Endothelial cell of umbilical vein (primary cell): Measurements from ENCODE around the gene ZNF777. TPM values are rescaled to one million over a fixed set of nuclear protein-coding genes. Genes with fewer than 3 reads are reported as not detected.

Experiments used
- BruUV-seq: library from RNA; stranded (reverse); fragments of 400-500 nt; replicated peaks from 2 replicates; lab custom pipeline; 2021; lab: Mats Ljungman, UMichigan
- CTCF ChIA-PET: fragments of 300-600, 350-600 bp; sonication (Branson Sonifier 250); formaldehyde crosslinking; loops from one replicate; lab custom pipeline; 2021; ENCODE audit warnings: antibody characterized with exemption, inconsistent platforms; lab: Charles Lee
- POLR2A ChIA-PET: fragments of 300-600, 350-600 bp; sonication (Branson Sonifier 250); formaldehyde crosslinking; loops from one replicate; lab custom pipeline; 2021; ENCODE audit warnings: antibody characterized with exemption, inconsistent platforms; lab: Charles Lee
- DNase-seq: peaks from one replicate; pipeline ENCODE4 v3.0.0-alpha.2; 2011; ENCODE audit warnings: low read depth, low spot score
- FAIRE-seq: peaks from 2 replicates; lab custom pipeline; 2011; peaks lifted over from hg19 to GRCh38; lab: Jason Lieb, UNC
- H2AFZ ChIP-seq: 2 replicates; pipeline ENCODE4 v1.6.0; 2012; ENCODE audit warnings: low read depth, low read length, control low read depth, inconsistent platforms
- H3K27ac ChIP-seq: 2 replicates; pipeline ENCODE4 v1.5.1; 2011; ENCODE audit warnings: low read depth, mild to moderate bottlenecking, control low read depth, low read length, moderate library complexity; ENCODE audit not compliant: insufficient read depth
- H3K27me3 ChIP-seq, 2 experiments: 2 replicates each; pipeline versions ENCODE4 v1.6.0 to v1.6.1; 2011; ENCODE audit warnings: low read length in 2 of 2, mixed read lengths in 1 of 2; ENCODE audit not compliant: control insufficient read depth in 2 of 2, insufficient read depth in 2 of 2
- H3K36me3 ChIP-seq, 2 experiments: 2 replicates in 1 of 2; 3 replicates in 1 of 2; pipeline ENCODE4 v1.5.1; 2011; ENCODE audit warnings: low read length in 2 of 2, mild to moderate bottlenecking in 1 of 2, moderate library complexity in 1 of 2; ENCODE audit not compliant: control insufficient read depth in 2 of 2, insufficient read depth in 2 of 2; ENCODE audit errors: extremely low read depth in 1 of 2
- H3K4me1 ChIP-seq: 3 replicates; pipeline ENCODE4 v1.5.1; 2011; ENCODE audit warnings: mild to moderate bottlenecking, low read length; ENCODE audit not compliant: control insufficient read depth, insufficient read depth; ENCODE audit errors: extremely low read depth
- H3K4me2 ChIP-seq: 2 replicates; pipeline ENCODE4 v1.6.1; 2011; ENCODE audit warnings: low read length, control low read depth, mixed read lengths; ENCODE audit not compliant: insufficient read depth
- H3K4me3 ChIP-seq, 3 experiments: fragments of 200-600 bp in 1 of 3; sonication (generic), shearing (Covaris generic) in 1 of 3; replicated peaks in 1 of 3; 2 replicates each; pipeline ENCODE4 v1.5.1; 2011 to 2016; ENCODE audit warnings: control low read depth in 3 of 3, low read length in 3 of 3, mild to moderate bottlenecking in 2 of 3, inconsistent platforms in 1 of 3, low read depth in 1 of 3, moderate library complexity in 1 of 3; ENCODE audit not compliant: insufficient read depth in 1 of 3
- H3K79me2 ChIP-seq: 2 replicates; pipeline ENCODE4 v1.6.0; 2012; ENCODE audit warnings: low read length, inconsistent platforms; ENCODE audit not compliant: control insufficient read depth, insufficient read depth
- H3K9ac ChIP-seq: replicated peaks from 2 replicates; pipeline ENCODE3; 2011; ENCODE audit warnings: low read length, control low read depth; ENCODE audit not compliant: insufficient read depth; ENCODE audit errors: extremely low read depth
- H3K9me1 ChIP-seq: replicated peaks from 3 replicates; pipeline ENCODE4 v1.6.0; 2011; ENCODE audit warnings: mild to moderate bottlenecking, low read length; ENCODE audit not compliant: control insufficient read depth, insufficient read depth; ENCODE audit errors: extremely low read depth
- H3K9me3 ChIP-seq: replicated peaks from 2 replicates; pipeline ENCODE4 v1.5.1; 2012; ENCODE audit warnings: low read length, inconsistent platforms; ENCODE audit not compliant: control insufficient read depth, insufficient read depth
- H4K20me1 ChIP-seq: replicated peaks from 2 replicates; pipeline ENCODE3; 2011; ENCODE audit warnings: mild to moderate bottlenecking, low read length; ENCODE audit not compliant: control insufficient read depth, insufficient read depth; ENCODE audit errors: extremely low read depth
- EZH2 ChIP-seq: IDR thresholded peaks from 2 replicates; pipeline ENCODE4 v1.6.1; 2012; ENCODE audit warnings: borderline replicate concordance, low read depth, mild to moderate bottlenecking, moderate library complexity, low read length, inconsistent platforms; ENCODE audit not compliant: severe bottlenecking
- FOS ChIP-seq: IDR thresholded peaks from 2 replicates; pipeline ENCODE4 v1.6.1; 2011; ENCODE audit warnings: mild to moderate bottlenecking, low read length, moderate library complexity, borderline replicate concordance; ENCODE audit not compliant: insufficient read depth
- GATA2 ChIP-seq: IDR thresholded peaks from 2 replicates; pipeline ENCODE4 v1.7.0; 2011; ENCODE audit warnings: low read depth, mild to moderate bottlenecking, moderate library complexity, mixed read lengths, low read length; ENCODE audit not compliant: insufficient read length, insufficient read depth
- JUN ChIP-seq: IDR thresholded peaks from 2 replicates; pipeline ENCODE4 v1.6.1; 2011; ENCODE audit warnings: borderline replicate concordance, low read depth; ENCODE audit not compliant: insufficient read length, insufficient read depth
- MYC ChIP-seq: IDR thresholded peaks from one replicate; pipeline ENCODE4 v1.6.1; 2011; ENCODE audit warnings: mild to moderate bottlenecking, low read depth, low read length
- POLR2A ChIP-seq: IDR thresholded peaks from 2 replicates; pipeline ENCODE4 v1.6.1; 2012; ENCODE audit warnings: low read depth, mild to moderate bottlenecking, control low read depth, low read length
- POLR2AphosphoS5 ChIP-seq: IDR thresholded peaks from 2 replicates; pipeline ENCODE4 v1.6.1; 2012; ENCODE audit warnings: low read depth, mild to moderate bottlenecking, control low read depth, low read length, moderate library complexity; ENCODE audit not compliant: insufficient read depth
- dilution Hi-C: fragments of 300-500 bp; cut with MboI; formaldehyde crosslinking; loops from one replicate; pipeline ENCODE4 v1.15.0; 2019; ENCODE audit warnings: low sequenced_read_pairs; ENCODE audit not compliant: extremely low pct_ligation_motif_present
- intact Hi-C: fragments of 100-400 bp; cut with micrococcal nuclease; formaldehyde crosslinking; loops from one replicate; pipeline ENCODE4 v1.10.0; 2022
- polyA plus RNA-seq, 4 experiments: library from polyadenylated mRNA; depleted of rRNA in 3 of 4; stranded (reverse) in 3 of 4; unstranded in 1 of 4; fragments of >200 nt; gene quantifications; 2 replicates each; pipeline versions ENCODE4 v1.2.1 to v1.2.3, GENCODE V29; 2011 to 2012; ENCODE audit warnings: missing spikeins in 1 of 4
- total RNA-seq: library from RNA; stranded (reverse); gene quantifications from 2 replicates; pipeline ENCODE4 v1.2.3, GENCODE V29; 2021
- TF ChIP-seq, protein P1 (sequence below), 2 donors: IDR thresholded peaks; 1 replicate in 1 of 2; 2 replicates in 1 of 2; pipeline ENCODE4 v1.5.1; 2011; ENCODE audit warnings: low read length in 2 of 2, mild to moderate bottlenecking in 2 of 2, moderate library complexity in 2 of 2, control low read depth in 1 of 2, inconsistent platforms in 1 of 2, low read depth in 1 of 2; ENCODE audit not compliant: insufficient read depth in 1 of 2; ENCODE audit errors: extremely low read depth in 1 of 2
- TF ChIP-seq, protein P2 (sequence below): IDR thresholded peaks from 2 replicates; pipeline ENCODE4 v1.6.1; 2011; ENCODE audit not compliant: insufficient read depth, insufficient read length

ZNF777 gene
- total and polyA plus RNA-seq, 2 donors (not counting 3 experiments of a cell fraction or from before 2014, with no cell fraction given) = 7.4 to 11.1 TPM

DNA sequence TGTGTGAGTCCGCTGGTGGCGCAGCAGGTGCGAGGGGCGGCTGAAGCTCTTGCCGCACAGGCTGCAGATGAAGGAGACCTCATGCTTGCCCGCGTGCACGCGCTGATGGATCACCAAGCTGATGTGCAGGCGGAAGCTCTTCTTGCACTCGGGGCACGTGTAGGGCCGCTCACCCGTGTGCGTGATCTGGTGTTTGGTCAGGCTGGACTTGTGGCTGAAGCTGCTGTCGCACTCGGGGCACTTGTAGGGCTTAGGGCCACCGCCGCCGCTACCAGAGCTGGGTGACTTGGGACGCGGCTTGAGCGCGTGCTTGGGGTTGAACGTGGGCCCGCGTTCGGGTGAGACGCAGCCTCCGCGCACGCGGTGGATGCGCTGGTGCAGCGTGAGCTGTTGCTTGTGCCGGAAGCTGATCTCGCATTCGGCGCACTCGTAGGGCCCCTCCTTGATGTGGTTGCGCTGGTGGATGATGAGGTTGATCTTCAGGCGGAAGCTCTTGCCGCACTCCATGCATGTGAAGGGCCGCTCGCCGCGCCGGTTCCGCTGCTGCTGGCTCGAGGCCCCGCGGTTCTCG lies 28.7 kb downstream of the ZNF777 start:
- H3K36me3 ChIP-seq = peaks cover 4 to 13% of the 10 kb centered on the region in 2 experiments
- no peaks in the 10 kb centered on the region for H3K79me2 ChIP-seq
- TF ChIP-seq FOS (no peak), POLR2A (no peak), GATA2 (no peak), MYC (no peak), POLR2AphosphoS5 (no peak), EZH2 (no peak), JUN (no peak)
- TF ChIP-seq, protein P1, sequence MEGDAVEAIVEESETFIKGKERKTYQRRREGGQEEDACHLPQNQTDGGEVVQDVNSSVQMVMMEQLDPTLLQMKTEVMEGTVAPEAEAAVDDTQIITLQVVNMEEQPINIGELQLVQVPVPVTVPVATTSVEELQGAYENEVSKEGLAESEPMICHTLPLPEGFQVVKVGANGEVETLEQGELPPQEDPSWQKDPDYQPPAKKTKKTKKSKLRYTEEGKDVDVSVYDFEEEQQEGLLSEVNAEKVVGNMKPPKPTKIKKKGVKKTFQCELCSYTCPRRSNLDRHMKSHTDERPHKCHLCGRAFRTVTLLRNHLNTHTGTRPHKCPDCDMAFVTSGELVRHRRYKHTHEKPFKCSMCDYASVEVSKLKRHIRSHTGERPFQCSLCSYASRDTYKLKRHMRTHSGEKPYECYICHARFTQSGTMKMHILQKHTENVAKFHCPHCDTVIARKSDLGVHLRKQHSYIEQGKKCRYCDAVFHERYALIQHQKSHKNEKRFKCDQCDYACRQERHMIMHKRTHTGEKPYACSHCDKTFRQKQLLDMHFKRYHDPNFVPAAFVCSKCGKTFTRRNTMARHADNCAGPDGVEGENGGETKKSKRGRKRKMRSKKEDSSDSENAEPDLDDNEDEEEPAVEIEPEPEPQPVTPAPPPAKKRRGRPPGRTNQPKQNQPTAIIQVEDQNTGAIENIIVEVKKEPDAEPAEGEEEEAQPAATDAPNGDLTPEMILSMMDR (IDR thresholded peaks at IDR 0.05; ENCODE audit: extremely low read depth in 1 of 2, insufficient read depth in 1 of 2, low read depth in 1 of 2, low read length in 2 of 2) = no peak
- TF ChIP-seq, protein P2, sequence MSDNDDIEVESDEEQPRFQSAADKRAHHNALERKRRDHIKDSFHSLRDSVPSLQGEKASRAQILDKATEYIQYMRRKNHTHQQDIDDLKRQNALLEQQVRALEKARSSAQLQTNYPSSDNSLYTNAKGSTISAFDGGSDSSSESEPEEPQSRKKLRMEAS = no peak
- DNase-seq = no peak
- no peak overlapping the region for H3K9ac ChIP-seq
- no peaks in the 10 kb centered on the region for H3K4me1 ChIP-seq
- ChIA-PET POLR2A (no interaction called here), CTCF (interaction anchor here (1.2 kb wide), 1 partner anchor 26 kb away, joined by 3 read pairs; no protein-coding TSS in a partner anchor)
- dilution Hi-C loops = no loop called here
- H4K20me1 ChIP-seq = no peaks in the 10 kb centered on the region
- BruUV-seq = TSS peak; percentile 22
- intact Hi-C loops = no loop called here
- no peak overlapping the region for H2AFZ ChIP-seq
- no peaks in the 10 kb centered on the region for H3K27me3 ChIP-seq
- FAIRE-seq = no peak
- no peak overlapping the region for H3K4me3 ChIP-seq
- no peaks in the 10 kb centered on the region for H3K9me1 ChIP-seq
- no peak overlapping the region for H3K4me2 ChIP-seq
- H3K9me3 ChIP-seq = no peaks in the 10 kb centered on the region
- no peak overlapping the region for H3K27ac ChIP-seq
